SK-N-MC (cell line): ENCODE measurements around the gene RAD50.

Experiments used
- EZH2 ChIP-seq: fragments of 200-600 bp; sonication (generic); IDR thresholded peaks from one replicate; pipeline ENCODE4 v1.6.1; 2017; ENCODE audit warnings: antibody characterized with exemption
- FOXP2 ChIP-seq: optimal IDR thresholded peaks from 2 replicates; pipeline ENCODE3; 2011; ENCODE audit warnings: mild to moderate bottlenecking, moderate library complexity; ENCODE audit not compliant: insufficient read depth; ENCODE audit errors: extremely low read length, control extremely low read depth

- TF ChIP-seq FOXP2 (no peak), EZH2 (no peak)
Measured at GRCh38 chr5:132667309-132667708, 110.5 kb downstream of the RAD50 start.
